Panc1 (cell line): ENCODE measurements around the gene FHIT.

Source experiments
- POLR2AphosphoS5 ChIP-seq: IDR thresholded peaks from 2 replicates; pipeline ENCODE4 v1.6.1; 2012; ENCODE audit warnings: mild to moderate bottlenecking, low read depth, low read length, moderate library complexity
- SIN3A ChIP-seq: IDR thresholded peaks from 2 replicates; pipeline ENCODE4 v1.6.1; 2012; ENCODE audit warnings: low read depth, mild to moderate bottlenecking, low read length, moderate library complexity, borderline replicate concordance; ENCODE audit not compliant: insufficient read depth
- TCF7L2 ChIP-seq: IDR thresholded peaks from 2 replicates; pipeline ENCODE4 v1.6.1; 2011; ENCODE audit warnings: mild to moderate bottlenecking, low read depth, low read length, inconsistent platforms
- TF ChIP-seq, protein P1 (sequence below): fragments of 450-650 bp; IDR thresholded peaks from 2 replicates; pipeline ENCODE4 v1.5.1; 2017; ENCODE audit warnings: mild to moderate bottlenecking
- TF ChIP-seq, protein P2 (sequence below), 2 experiments: IDR thresholded peaks; 2 replicates each; pipeline ENCODE4 v1.6.1; 2011 to 2012; ENCODE audit warnings: low read depth in 2 of 2, control low read depth in 1 of 2, low read length in 1 of 2, mild to moderate bottlenecking in 1 of 2, moderate library complexity in 1 of 2; ENCODE audit not compliant: insufficient read depth in 1 of 2

DNA sequence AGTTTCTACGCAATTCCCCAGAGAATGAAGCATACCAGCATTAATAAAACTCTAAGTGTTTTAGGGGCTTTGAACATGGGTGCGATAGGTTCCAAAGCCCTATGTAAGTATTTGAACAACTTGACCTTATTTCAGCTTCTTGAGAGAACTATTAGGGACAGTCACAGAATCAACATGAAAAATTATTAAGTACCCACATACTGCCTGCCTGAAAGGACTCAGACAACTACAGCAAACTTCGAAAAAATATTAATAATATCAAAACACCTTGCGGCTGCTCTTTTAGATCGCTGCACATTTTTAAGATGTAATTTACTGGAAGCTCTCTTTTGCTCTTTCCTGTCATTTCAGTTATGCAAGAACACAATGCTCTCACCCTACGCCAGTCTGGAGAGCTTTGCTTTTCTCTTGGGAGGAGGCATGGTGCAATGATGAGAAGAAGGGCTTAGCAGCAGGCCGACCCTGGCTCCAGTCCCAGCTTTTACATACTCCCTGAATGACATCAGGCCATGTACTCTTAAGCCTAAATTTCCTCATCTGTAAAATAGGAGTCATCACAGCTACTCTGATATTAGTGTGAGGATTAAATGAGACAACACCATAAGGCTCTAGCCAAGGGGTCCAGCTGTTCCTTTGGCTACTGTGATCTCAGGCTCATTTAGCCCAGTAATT lies 640.7 kb downstream of the FHIT start:
- TF ChIP-seq TCF7L2 = no peak
- TF ChIP-seq, protein P1, sequence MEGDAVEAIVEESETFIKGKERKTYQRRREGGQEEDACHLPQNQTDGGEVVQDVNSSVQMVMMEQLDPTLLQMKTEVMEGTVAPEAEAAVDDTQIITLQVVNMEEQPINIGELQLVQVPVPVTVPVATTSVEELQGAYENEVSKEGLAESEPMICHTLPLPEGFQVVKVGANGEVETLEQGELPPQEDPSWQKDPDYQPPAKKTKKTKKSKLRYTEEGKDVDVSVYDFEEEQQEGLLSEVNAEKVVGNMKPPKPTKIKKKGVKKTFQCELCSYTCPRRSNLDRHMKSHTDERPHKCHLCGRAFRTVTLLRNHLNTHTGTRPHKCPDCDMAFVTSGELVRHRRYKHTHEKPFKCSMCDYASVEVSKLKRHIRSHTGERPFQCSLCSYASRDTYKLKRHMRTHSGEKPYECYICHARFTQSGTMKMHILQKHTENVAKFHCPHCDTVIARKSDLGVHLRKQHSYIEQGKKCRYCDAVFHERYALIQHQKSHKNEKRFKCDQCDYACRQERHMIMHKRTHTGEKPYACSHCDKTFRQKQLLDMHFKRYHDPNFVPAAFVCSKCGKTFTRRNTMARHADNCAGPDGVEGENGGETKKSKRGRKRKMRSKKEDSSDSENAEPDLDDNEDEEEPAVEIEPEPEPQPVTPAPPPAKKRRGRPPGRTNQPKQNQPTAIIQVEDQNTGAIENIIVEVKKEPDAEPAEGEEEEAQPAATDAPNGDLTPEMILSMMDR = no peak
- TF ChIP-seq POLR2AphosphoS5 = no peak
- TF ChIP-seq SIN3A = no peak
- TF ChIP-seq, protein P2, sequence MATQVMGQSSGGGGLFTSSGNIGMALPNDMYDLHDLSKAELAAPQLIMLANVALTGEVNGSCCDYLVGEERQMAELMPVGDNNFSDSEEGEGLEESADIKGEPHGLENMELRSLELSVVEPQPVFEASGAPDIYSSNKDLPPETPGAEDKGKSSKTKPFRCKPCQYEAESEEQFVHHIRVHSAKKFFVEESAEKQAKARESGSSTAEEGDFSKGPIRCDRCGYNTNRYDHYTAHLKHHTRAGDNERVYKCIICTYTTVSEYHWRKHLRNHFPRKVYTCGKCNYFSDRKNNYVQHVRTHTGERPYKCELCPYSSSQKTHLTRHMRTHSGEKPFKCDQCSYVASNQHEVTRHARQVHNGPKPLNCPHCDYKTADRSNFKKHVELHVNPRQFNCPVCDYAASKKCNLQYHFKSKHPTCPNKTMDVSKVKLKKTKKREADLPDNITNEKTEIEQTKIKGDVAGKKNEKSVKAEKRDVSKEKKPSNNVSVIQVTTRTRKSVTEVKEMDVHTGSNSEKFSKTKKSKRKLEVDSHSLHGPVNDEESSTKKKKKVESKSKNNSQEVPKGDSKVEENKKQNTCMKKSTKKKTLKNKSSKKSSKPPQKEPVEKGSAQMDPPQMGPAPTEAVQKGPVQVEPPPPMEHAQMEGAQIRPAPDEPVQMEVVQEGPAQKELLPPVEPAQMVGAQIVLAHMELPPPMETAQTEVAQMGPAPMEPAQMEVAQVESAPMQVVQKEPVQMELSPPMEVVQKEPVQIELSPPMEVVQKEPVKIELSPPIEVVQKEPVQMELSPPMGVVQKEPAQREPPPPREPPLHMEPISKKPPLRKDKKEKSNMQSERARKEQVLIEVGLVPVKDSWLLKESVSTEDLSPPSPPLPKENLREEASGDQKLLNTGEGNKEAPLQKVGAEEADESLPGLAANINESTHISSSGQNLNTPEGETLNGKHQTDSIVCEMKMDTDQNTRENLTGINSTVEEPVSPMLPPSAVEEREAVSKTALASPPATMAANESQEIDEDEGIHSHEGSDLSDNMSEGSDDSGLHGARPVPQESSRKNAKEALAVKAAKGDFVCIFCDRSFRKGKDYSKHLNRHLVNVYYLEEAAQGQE (IDR thresholded peaks at IDR 0.05; ENCODE audit: insufficient read depth in 1 of 2, low read depth in 2 of 2, low read length in 1 of 2) = no peak
